HG03342 (cell line): Measurements from ENCODE around the gene SLC6A6.
"Not testable (repeated sequence)": the region's sequence is repeated elsewhere in the genome, so short reads cannot be mapped to it uniquely, and the experiment has no call there.

ENCODE experiments used
- ATAC-seq: cut with Tn5 transposase; IDR thresholded peaks from one replicate; pipeline ENCODE4 v1.9.1; 2021; ENCODE audit warnings: mild to moderate bottlenecking, moderate library complexity; ENCODE audit not compliant: unreplicated experiment

Gene SLC6A6

GRCh38 chr3:14503706-14504065 lies 101.3 kb downstream of the SLC6A6 start:
- ATAC-seq, result no peak

GRCh38 chr3:14505001-14505802 lies 102.8 kb downstream of the SLC6A6 start:
- ATAC-seq, result no peak

- ATAC-seq, result no peak
Measured at GRCh38 chr3:14505803-14506500, 103.5 kb downstream of the SLC6A6 start.

DNA sequence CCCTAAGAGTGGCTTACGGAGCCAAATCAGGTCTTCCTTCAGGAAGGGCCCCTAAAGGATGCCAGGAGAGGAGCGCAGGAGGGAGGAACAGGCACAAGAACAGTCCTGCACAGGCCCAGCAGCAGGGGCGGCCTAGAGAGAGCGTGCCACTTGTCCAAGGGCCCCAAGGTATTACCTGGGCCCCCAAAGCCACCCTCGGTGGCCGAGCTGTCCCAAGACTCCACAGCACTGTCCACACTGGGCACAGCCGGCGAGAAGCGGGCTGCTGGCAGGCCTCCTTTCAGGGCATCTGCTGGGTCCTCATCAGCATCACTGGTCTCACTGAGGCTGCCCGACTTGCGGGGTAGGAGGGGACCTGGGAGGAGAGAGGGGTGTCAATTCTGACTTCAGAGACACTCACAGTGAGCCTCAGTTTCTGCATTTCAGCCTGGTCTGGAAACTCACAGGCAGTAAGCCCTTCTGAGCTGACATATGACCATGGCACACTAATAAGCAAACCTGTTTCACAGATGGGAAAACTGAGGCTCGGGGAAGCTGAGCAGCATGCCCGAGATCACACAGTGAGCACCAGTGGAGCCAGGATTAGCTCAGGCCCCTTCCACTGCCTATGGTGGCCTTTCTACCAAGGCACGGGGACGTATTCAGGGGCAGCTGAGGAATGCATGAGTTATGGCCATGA lies 104.4 kb downstream of the SLC6A6 start:
- ATAC-seq, result no peak

- ATAC-seq, result no peak
Measured at GRCh38 chr3:14507305-14507741, 104.9 kb downstream of the SLC6A6 start.

DNA sequence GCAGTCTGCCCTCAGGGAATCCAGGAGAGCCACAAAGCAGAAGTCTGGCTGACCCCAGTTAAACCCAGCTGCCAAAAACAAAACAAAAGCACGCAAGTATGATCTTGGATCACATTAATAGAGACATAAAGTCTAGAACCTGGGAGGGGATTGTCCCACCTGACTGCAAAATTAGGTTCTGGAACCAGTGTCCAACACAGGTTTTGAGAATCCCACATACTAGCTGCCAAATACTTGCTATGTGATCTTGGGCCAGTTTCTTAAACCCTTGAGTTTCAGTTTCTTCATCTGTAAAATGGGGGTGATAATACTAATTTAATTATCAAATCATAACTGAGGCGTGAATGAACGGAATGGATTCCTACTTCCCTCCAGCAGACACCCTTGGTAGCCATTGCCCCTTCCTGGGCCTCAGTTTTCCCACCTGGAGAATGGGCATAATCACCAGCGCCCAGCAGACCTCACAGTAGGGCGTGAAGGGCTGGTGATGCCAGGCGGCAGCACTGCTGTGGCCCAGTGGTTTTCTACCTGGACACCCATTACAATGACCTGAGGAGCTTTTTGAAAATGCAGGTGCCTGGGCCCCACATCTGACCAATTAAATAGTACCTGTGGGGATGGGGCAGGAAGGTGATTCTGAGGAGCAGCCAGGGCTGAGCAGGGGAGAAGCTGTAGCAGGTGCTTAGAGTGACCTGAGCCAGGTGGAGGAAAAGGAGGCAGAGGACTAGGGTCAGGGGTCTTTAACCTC lies 105.5 kb downstream of the SLC6A6 start:
- no peak for ATAC-seq

DNA sequence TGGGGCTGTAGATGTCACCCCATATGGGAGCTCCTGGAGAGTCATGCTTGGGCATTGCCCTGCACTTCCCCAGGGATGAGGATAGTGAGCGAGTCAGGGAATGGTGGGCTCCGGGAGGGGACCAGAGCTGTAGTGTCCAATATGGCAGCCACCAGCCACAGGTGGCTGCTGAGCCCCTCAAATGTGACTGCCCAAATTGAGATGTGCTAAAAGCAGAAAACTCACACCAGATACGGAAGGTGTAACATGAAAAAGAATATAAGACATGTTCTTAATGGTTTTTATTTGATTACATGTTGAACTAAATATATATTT lies 106.1 kb downstream of the SLC6A6 start:
- no peak for ATAC-seq

- no peak for ATAC-seq
Measured at GRCh38 chr3:14508966-14509795, 106.8 kb downstream of the SLC6A6 start.

DNA sequence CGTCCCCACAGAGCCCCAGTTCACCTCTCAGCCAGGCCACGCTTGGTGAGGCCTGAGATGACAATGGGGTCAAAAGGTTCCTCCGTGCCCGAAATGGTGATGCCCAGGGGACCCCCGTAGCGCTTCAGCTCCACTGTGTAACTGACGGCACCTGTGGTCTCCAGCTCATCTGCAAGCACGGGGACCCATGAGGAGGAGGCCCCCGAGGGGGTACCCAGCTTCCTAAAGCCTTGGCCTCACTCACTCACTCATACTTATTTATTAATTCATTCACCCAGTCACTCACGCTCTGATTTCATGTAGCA lies 107.3 kb downstream of the SLC6A6 start:
- ATAC-seq, result no peak

DNA sequence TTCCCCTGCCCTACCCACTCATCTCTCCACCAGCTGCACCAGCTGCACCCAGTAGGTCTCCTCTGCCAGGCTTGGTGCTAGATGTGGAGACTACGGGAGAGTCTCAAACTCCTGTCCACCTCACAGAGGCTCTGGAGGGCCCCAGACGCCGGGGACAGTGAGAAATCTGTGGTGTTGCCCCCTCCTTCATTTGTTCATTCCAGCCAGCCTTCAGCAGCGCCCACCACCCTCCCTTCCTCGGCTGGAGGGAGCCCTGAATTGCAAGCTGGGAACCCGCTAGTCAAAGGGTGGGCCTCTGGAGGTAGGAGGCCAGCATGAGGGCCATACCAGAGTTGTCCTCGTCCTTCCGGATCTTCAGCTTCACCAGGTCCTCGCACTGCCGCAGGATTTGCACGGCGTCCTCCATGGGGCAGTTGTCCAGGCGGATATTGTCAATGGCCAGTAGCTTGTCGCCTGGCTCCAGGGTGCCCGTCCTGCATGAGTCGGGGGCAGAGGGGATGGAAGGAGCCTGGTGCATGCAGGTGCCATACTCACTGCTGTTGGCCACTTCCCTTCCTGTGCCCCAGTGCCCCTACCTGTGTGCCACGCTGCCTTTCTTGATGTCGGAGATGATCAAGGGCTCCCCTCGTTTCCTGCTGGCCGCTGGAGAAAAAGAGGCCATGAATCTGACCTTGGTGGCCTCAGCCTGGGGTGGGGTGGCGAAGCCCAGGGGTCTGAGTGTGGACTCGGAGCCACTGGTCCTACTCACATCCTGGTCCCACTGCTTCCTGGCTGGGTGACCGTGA lies 108.6 kb downstream of the SLC6A6 start:
- no peak for ATAC-seq

DNA sequence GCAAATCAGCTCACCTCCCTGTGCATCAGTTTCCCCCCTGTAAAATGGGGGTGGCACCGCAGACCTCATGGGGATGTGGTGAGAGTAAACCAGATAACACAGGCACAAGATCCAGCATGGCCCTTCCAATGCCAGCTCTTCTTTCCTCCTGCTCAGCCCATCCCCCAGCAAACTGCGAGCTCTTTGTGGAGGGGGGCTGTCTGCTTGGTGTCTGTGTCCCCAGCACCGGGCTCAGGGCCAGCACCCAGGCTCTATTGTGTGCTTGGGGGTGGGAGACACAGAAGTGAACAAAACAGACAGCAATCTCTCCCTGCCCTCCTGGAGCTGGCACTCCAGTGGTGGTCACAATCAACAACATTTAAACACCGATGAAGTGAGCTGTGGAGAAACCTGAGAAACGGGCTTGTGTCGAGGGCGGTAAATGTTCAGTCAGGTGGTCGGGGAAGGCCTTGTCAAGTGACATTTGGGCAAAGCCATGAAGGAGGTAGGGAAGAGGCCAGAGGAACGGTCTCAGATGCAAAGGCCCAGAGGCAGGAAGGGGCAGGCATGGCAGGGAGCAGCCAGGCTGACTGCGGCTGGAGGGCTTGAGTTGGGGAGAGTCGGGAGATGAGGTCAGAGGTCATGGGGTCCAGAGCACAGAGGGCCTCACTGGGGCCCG lies 109.3 kb downstream of the SLC6A6 start:
- no peak for ATAC-seq

- ATAC-seq, result no peak
Measured at GRCh38 chr3:14512281-14512941, 110.0 kb downstream of the SLC6A6 start.

DNA sequence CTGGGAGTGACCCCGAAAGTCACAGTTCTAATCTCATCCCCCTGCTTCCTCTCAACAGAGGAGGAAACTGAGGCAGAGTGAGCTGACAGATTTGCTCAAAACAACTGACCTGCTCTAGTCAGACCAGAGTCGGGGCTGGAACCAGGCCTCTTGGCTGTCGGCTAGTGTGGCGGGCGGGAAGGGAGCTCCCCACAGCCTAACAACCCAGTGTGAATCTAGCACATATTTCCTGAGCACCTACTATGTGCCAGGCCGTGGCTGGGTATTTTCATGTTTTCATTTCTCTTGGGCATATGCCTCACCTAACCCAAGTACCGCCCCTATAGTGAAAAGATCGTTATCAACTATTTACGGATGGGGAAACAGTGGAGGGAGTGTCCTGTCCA lies 110.5 kb downstream of the SLC6A6 start:
- ATAC-seq, result no peak

DNA sequence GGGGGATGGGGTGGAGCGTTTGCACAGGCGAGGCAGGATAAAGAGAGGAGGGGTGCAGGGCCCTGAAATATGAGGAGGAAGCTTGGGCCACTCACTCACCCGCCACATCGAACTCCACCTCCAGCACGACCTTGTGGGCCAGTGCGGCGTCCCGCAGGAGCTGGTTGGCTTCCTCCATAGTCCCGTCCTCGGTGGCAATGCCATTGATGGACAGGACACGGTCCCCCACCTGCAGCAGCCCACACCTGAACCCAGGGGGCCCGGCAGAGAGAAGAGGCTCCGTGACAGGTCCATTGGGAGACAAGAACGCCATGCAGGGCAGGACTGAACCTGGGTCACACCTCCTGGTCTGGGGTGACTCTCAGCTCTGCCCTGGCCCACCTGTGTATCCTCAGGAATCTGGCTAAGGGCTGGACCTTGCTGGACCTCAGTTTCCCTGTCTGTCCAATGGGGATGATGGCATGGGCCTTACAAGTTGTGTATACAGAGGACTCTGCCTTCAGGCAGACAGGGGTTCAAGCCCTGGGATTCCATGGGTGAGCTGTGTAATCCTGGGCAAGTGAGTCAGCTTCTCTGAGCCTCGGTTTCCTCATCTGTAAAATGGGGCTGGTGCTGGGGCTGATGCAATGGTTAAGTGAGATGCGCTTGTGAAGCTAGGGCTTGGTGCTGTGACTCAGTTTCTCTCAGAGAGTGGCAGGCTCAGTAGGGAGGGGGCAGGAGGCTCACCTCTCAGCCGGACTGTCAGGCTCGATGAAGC lies 111.3 kb downstream of the SLC6A6 start:
- no peak for ATAC-seq

- ATAC-seq, result no peak
Measured at GRCh38 chr3:14514323-14514720, 111.9 kb downstream of the SLC6A6 start.

GRCh38 chr3:14515526-14515925 lies 113.1 kb downstream of the SLC6A6 start:
- not testable (repeated sequence) for ATAC-seq

GRCh38 chr3:14516738-14517345 lies 114.4 kb downstream of the SLC6A6 start:
- no peak for ATAC-seq
